Measurements from ENCODE around the gene EXTL1. TPM values are rescaled to one million over a fixed set of nuclear protein-coding genes. Genes with fewer than 3 reads are reported as not detected.

Gene EXTL1
- total RNA-seq, 2 donors from 2014 or later, result 1.6 TPM; not detected in 1

DNA sequence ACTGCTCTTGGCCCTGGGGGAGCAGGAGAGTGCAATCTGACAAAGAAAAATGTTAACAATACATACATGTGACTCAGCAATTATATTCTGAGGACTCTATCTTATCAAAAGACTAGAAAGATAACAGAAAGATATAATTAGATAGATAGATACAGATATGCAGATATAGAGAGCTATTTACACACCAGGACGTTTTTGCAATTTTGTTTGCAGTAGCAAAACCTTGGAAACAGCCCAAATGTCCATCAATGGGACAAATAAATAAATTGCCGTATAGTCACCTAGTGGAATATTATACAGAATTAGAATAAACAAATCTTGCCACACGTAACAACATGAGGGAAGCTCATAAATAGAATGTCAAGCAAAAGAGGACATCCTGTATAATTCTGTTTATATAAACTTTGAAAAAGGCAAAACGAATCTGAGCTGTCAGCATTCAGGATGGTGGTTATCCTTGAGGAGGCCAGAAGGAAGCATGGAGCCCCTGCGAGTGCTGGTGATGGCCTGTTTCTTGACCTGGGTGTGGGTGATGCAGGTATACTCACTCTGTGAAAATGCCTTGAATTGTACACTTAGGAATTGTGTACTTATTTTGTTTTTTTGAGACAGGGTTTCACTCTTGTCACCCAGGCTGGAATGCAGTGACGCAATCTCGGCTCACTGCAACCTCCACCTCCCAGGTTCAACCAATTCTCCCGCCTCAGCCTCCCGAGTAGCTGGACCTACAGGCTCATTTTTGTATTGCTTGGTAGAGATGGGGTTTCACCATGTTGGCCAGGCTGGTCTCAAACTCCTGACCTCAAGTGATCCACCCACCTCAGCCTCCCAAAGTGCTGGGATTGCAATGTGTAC, 58.6 kb downstream of the EXTL1 start:
- DNase-seq (ENCODE audit: low spot score) (no peak), ATAC-seq (ENCODE audit: insufficient number of reproducible peaks, low FRiP score, low read depth) (no peak)
- H3K27ac ChIP-seq, result no peak overlapping the region

DNA sequence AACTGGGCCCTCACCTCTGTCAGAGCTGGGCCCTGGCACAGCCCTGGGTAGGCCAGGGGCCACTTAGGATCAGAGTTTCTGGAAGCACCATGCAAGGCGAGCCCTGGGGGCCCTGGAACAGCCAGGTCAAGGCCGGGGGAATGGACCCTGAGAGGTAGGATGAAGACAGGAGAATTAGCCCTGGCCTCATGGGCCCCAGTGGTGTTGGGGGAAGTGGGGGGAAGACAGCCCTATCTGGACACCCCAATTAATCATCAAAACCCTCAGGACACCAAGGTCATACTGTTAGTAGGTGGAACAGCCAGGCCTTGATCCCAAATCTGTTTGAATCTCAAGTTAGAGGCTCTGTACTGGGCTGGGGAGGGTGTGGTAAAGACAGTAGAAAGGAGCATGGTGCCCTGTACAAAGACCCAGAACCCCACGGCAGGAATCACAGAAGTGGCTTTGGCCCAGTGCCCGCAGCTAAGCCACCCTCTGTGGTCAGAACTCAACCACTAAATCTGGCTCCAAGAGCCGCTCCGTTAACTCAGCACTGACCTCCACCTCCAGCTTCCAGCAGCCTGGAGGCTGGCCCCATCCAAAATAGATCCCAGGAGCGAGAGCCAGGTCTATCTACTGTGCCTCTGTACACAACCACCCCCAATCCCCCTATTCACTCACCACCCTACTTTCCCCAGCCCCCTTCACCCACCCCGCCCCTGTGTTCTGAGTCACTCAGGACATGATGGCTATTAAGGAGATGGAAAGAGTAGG, 59.9 kb downstream of the EXTL1 start:
- H3K27ac ChIP-seq, result no peak overlapping the region
- H3K9me3 ChIP-seq, result no peaks in the 10 kb centered on the region
- no peaks in the 10 kb centered on the region for H3K27me3 ChIP-seq (replicated peaks; ENCODE audit: insufficient read depth)
- DNase-seq (ENCODE audit: low spot score) (no peak), ATAC-seq (ENCODE audit: insufficient number of reproducible peaks, low FRiP score, low read depth) (no peak)
- no peak overlapping the region for H3K4me3 ChIP-seq
- TF ChIP-seq, protein P1, sequence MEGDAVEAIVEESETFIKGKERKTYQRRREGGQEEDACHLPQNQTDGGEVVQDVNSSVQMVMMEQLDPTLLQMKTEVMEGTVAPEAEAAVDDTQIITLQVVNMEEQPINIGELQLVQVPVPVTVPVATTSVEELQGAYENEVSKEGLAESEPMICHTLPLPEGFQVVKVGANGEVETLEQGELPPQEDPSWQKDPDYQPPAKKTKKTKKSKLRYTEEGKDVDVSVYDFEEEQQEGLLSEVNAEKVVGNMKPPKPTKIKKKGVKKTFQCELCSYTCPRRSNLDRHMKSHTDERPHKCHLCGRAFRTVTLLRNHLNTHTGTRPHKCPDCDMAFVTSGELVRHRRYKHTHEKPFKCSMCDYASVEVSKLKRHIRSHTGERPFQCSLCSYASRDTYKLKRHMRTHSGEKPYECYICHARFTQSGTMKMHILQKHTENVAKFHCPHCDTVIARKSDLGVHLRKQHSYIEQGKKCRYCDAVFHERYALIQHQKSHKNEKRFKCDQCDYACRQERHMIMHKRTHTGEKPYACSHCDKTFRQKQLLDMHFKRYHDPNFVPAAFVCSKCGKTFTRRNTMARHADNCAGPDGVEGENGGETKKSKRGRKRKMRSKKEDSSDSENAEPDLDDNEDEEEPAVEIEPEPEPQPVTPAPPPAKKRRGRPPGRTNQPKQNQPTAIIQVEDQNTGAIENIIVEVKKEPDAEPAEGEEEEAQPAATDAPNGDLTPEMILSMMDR (IDR thresholded peaks at IDR 0.05), result no peak
- no peaks in the 10 kb centered on the region for H3K36me3 ChIP-seq
- H3K4me1 ChIP-seq (ENCODE audit: control insufficient read depth in 1 of 2, low read depth in 2 of 2), result no peaks in the 10 kb centered on the region

More for the DNA sequence above, 58.6 kb downstream of the EXTL1 start:
- no peaks in the 10 kb centered on the region for H3K9me3 ChIP-seq
- no peak overlapping the region for H3K4me3 ChIP-seq
- no peaks in the 10 kb centered on the region for H3K27me3 ChIP-seq (replicated peaks; ENCODE audit: insufficient read depth)
- no peaks in the 10 kb centered on the region for H3K4me1 ChIP-seq (ENCODE audit: control insufficient read depth in 1 of 2, low read depth in 2 of 2)
- H3K36me3 ChIP-seq, result no peaks in the 10 kb centered on the region
- TF ChIP-seq, protein P1 (IDR thresholded peaks at IDR 0.05), result no peak

GRCh38 chr1:26082020-26082350, 60.4 kb downstream of the EXTL1 start:
- Histone ChIP-seq H3K4me3 (no peak overlapping the region), H3K36me3 (no peaks in the 10 kb centered on the region), H3K27me3 (replicated peaks; ENCODE audit: insufficient read depth) (no peaks in the 10 kb centered on the region), H3K9me3 (no peaks in the 10 kb centered on the region), H3K4me1 (ENCODE audit: control insufficient read depth in 1 of 2, low read depth in 2 of 2) (no peaks in the 10 kb centered on the region), H3K27ac (no peak overlapping the region)
- DNase-seq (ENCODE audit: low spot score), result no peak
- TF ChIP-seq, protein P1 (IDR thresholded peaks at IDR 0.05), result no peak
- ATAC-seq (ENCODE audit: insufficient number of reproducible peaks, low FRiP score, low read depth), result no peak

DNA sequence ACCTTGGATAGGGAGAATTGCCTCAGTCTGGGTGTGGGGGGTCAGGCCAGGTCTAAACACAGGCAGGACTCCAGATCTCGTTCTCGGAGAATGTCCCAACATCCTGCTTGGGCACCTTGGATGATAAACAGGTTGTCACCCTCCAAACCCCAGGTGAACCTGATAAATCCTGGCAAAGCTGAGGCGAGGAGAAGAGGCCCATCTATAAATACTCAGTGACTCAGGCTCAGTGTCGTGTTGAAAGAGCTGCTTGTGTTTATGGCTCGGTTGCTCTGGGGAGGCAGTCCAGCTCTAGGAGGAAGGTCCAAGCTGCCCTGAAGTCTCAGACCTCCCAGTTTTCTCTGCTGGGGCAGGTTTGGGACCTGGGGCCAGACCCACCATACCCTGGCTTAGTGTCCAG, 61.6 kb downstream of the EXTL1 start:
- TF ChIP-seq, protein P1 (IDR thresholded peaks at IDR 0.05), result no peak
- DNase-seq (ENCODE audit: low spot score) (no peak), ATAC-seq (ENCODE audit: insufficient number of reproducible peaks, low FRiP score, low read depth) (no peak)
- Histone ChIP-seq H3K4me1 (ENCODE audit: control insufficient read depth in 1 of 2, low read depth in 2 of 2) (no peaks in the 10 kb centered on the region), H3K36me3 (no peaks in the 10 kb centered on the region), H3K9me3 (no peaks in the 10 kb centered on the region), H3K4me3 (no peak overlapping the region), H3K27ac (no peak overlapping the region), H3K27me3 (replicated peaks; ENCODE audit: insufficient read depth) (no peaks in the 10 kb centered on the region)

DNA sequence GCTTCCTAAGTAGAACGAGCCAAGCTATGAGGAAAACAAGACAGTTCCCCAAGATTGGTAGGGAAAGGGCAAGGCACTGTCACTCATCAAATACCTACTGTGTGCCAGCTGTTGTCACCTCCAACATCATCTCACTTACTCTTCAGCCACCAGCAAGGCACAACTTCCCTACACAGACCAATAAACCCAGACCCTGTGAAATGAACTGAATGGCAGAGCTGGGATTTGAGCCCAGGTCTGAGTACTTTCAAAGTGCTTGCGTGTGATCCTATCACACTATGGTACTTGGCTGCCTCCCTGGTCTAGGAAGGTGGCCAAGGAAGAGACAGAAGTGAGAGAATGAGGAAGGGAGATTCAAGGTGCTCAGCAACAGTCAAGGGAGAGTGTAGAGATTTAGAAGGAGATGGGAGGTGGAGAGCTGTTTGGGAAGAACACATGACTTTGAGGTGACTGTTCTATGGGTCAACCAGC, 62.6 kb downstream of the EXTL1 start:
- H3K27ac ChIP-seq, result no peak overlapping the region
- no peaks in the 10 kb centered on the region for H3K4me1 ChIP-seq (ENCODE audit: control insufficient read depth in 1 of 2, low read depth in 2 of 2)
- ATAC-seq (ENCODE audit: insufficient number of reproducible peaks, low FRiP score, low read depth) (no peak), DNase-seq (ENCODE audit: low spot score) (no peak)
- H3K36me3 ChIP-seq, result no peaks in the 10 kb centered on the region
- H3K9me3 ChIP-seq, result no peaks in the 10 kb centered on the region
- H3K27me3 ChIP-seq (replicated peaks; ENCODE audit: insufficient read depth), result no peaks in the 10 kb centered on the region
- H3K4me3 ChIP-seq, result no peak overlapping the region
- TF ChIP-seq, protein P1 (IDR thresholded peaks at IDR 0.05), result no peak
